ENCODE measurements around the gene TMEM8B.
"Not testable (repeated sequence)": the region's sequence is repeated elsewhere in the genome, so short reads cannot be mapped to it uniquely, and the experiment has no call there.

Gene TMEM8B

GRCh38 chr9:35870351-35870923, 41.4 kb downstream of the TMEM8B start, which contains the start of gene OR13J1:
Gene OR13J1, minus strand, starts transcription at chr9:35870401. Its CDS starts 0 bp downstream, at chr9:35870401.
- DNase-seq: no peak

- DNase-seq: no peak
Observed at GRCh38 chr9:35871545-35871944, 42.5 kb downstream of the TMEM8B start.

- no peak for DNase-seq
Observed at GRCh38 chr9:35872505-35872904, 43.5 kb downstream of the TMEM8B start.

- DNase-seq: peak; percentile 57
Observed at GRCh38 chr9:35882263-35882848, 53.3 kb downstream of the TMEM8B start.

GRCh38 chr9:35882996-35883395, 54.0 kb downstream of the TMEM8B start:
- DNase-seq: no peak

GRCh38 chr9:35884908-35885307, 55.9 kb downstream of the TMEM8B start:
- not testable (repeated sequence) for DNase-seq

- no peak for DNase-seq
Observed at GRCh38 chr9:35891646-35892045, 62.6 kb downstream of the TMEM8B start.

GRCh38 chr9:35892051-35892450, 63.0 kb downstream of the TMEM8B start:
- DNase-seq: no peak

- DNase-seq: no peak
Observed at GRCh38 chr9:35896570-35896969, 67.5 kb downstream of the TMEM8B start.

- not testable (repeated sequence) for DNase-seq
Observed at GRCh38 chr9:35897376-35898099, 68.5 kb downstream of the TMEM8B start.

- DNase-seq: no peak
Observed at GRCh38 chr9:35898337-35898736, 69.3 kb downstream of the TMEM8B start.

GRCh38 chr9:35899021-35899420, 70.0 kb downstream of the TMEM8B start:
- DNase-seq: no peak

GRCh38 chr9:35903049-35903448, 74.0 kb downstream of the TMEM8B start:
- DNase-seq: no peak

- DNase-seq: no peak
Observed at GRCh38 chr9:35904338-35904737, 75.3 kb downstream of the TMEM8B start.

GRCh38 chr9:35905051-35905781, 76.2 kb downstream of the TMEM8B start:
- DNase-seq: no peak

- DNase-seq: no peak
Observed at GRCh38 chr9:35905912-35906679, 77.1 kb downstream of the TMEM8B start, which contains the start of gene HRCT1. Gene HRCT1, plus strand, starts transcription at chr9:35906202. Its CDS starts 86 bp downstream, at chr9:35906288.

GRCh38 chr9:35906923-35907699, 78.1 kb downstream of the TMEM8B start:
- DNase-seq: no peak

- DNase-seq: no peak
Observed at GRCh38 chr9:35907711-35908503, 78.9 kb downstream of the TMEM8B start.

GRCh38 chr9:35908504-35909125, 79.6 kb downstream of the TMEM8B start:
- no peak for DNase-seq

GRCh38 chr9:35909274-35909673, 80.2 kb downstream of the TMEM8B start, which contains the start of gene SPAAR:
Gene SPAAR, plus strand, starts transcription at chr9:35909490. Its CDS starts 974 bp downstream, at chr9:35910464.
- no peak for DNase-seq

All from activated effector memory CD4-positive, alpha-beta T cell treated with Interleukin-2 at 50 U/mL for 16 hours (primary cell).